Spleen (tissue), 7 donors: Measurements from ENCODE around the gene APOBEC3C.
A peak's percentile ranks its signal among the peaks of the same experiment; 100 is the strongest.

ENCODE experiments used
- POLR2A ChIP-seq, 3 donors: fragments of 450-650 bp; IDR thresholded peaks; one replicate each; pipeline ENCODE4 v1.5.1; 2017; ENCODE audit warnings: antibody characterized with exemption in 3 of 3, mild to moderate bottlenecking in 1 of 3
- POLR2AphosphoS5 ChIP-seq, 3 donors: sonication (generic); formaldehyde crosslinking; IDR thresholded peaks; one replicate each; pipeline ENCODE4 v1.5.1; 2017; ENCODE audit warnings: antibody characterized with exemption in 3 of 3
- TF ChIP-seq, protein P1 (sequence below), 11 experiments: fragments of 200-600 bp in 7 of 11; fragments of 450-650 bp in 4 of 11; sonication (generic) in 4 of 11; IDR thresholded peaks in 8 of 11; conservative IDR thresholded peaks in 3 of 11; 1 replicate in 7 of 11; 2 replicates in 4 of 11; pipeline versions ENCODE4 v1.4.0 to v1.8.0; 2016 to 2021; ENCODE audit warnings: antibody characterized with exemption in 11 of 11, inconsistent platforms in 4 of 11, mild to moderate bottlenecking in 1 of 11
- donor health status: DM: no; HTN: no; CAD: no; lungs with moderate emphysema.
- donor health status: DM: no; HTN: no; CAD: no.
- donor health status: DM: no; HTN: no; CAD: no.

- TF ChIP-seq, protein P1, sequence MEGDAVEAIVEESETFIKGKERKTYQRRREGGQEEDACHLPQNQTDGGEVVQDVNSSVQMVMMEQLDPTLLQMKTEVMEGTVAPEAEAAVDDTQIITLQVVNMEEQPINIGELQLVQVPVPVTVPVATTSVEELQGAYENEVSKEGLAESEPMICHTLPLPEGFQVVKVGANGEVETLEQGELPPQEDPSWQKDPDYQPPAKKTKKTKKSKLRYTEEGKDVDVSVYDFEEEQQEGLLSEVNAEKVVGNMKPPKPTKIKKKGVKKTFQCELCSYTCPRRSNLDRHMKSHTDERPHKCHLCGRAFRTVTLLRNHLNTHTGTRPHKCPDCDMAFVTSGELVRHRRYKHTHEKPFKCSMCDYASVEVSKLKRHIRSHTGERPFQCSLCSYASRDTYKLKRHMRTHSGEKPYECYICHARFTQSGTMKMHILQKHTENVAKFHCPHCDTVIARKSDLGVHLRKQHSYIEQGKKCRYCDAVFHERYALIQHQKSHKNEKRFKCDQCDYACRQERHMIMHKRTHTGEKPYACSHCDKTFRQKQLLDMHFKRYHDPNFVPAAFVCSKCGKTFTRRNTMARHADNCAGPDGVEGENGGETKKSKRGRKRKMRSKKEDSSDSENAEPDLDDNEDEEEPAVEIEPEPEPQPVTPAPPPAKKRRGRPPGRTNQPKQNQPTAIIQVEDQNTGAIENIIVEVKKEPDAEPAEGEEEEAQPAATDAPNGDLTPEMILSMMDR (IDR thresholded peaks at IDR 0.05 in 8 of 11, conservative IDR thresholded peaks at IDR 0.05 in 3 of 11): peak in 2 of 11 experiments; percentile 14 to 21
- TF ChIP-seq POLR2A (IDR thresholded peaks at IDR 0.05) (no peak), POLR2AphosphoS5 (IDR thresholded peaks at IDR 0.05) (no peak)
Observed at GRCh38 chr22:39068033-39068785, 54.2 kb downstream of the APOBEC3C start.
